HG03457 (cell line): ENCODE results near the gene LRRC61.
"Not testable (repeated sequence)": the region's sequence is repeated elsewhere in the genome, so short reads cannot be mapped to it uniquely, and the experiment has no call there.

Source experiments
- ATAC-seq: cut with Tn5 transposase; IDR thresholded peaks from one replicate; pipeline ENCODE4 v1.9.1; 2021; ENCODE audit warnings: moderate number of reproducible peaks; ENCODE audit not compliant: unreplicated experiment

LRRC61 gene

GRCh38 chr7:150381096-150381495 lies 57.9 kb downstream of the LRRC61 start:
- no peak for ATAC-seq

- no peak for ATAC-seq
Observed at GRCh38 chr7:150381785-150382122, 58.6 kb downstream of the LRRC61 start.

GRCh38 chr7:150382123-150382843 lies 59.1 kb downstream of the LRRC61 start:
- no peak for ATAC-seq

GRCh38 chr7:150382844-150383225 lies 59.7 kb downstream of the LRRC61 start:
- ATAC-seq = no peak

- ATAC-seq = no peak
Observed at GRCh38 chr7:150383710-150384397, 60.7 kb downstream of the LRRC61 start.

- no peak for ATAC-seq
Observed at GRCh38 chr7:150384406-150385301, 61.5 kb downstream of the LRRC61 start.

- ATAC-seq = no peak
Observed at GRCh38 chr7:150385302-150385723, 62.2 kb downstream of the LRRC61 start.

- not testable (repeated sequence) for ATAC-seq
Observed at GRCh38 chr7:150385884-150386283, 62.7 kb downstream of the LRRC61 start.
